Measurements from ENCODE around the gene SLC27A2.

Gene SLC27A2

GRCh38 chr15:50192926-50193620 lies 11.1 kb downstream of the SLC27A2 start:
- no peak for DNase-seq

GRCh38 chr15:50202003-50202402 lies 20.0 kb downstream of the SLC27A2 start:
- no peak for DNase-seq

GRCh38 chr15:50206020-50206419 lies 24.0 kb downstream of the SLC27A2 start:
- no peak for DNase-seq

GRCh38 chr15:50209809-50210208 lies 27.8 kb downstream of the SLC27A2 start:
- DNase-seq = no peak

GRCh38 chr15:50210462-50211157 lies 28.6 kb downstream of the SLC27A2 start:
- DNase-seq = no peak

GRCh38 chr15:50218291-50218690 lies 36.3 kb downstream of the SLC27A2 start:
- DNase-seq = no peak

- no peak for DNase-seq
Measured at GRCh38 chr15:50218691-50219090, 36.7 kb downstream of the SLC27A2 start.

- no peak for DNase-seq
Measured at GRCh38 chr15:50219820-50220219, 37.8 kb downstream of the SLC27A2 start.

- DNase-seq = no peak
Measured at GRCh38 chr15:50222181-50222580, 40.2 kb downstream of the SLC27A2 start.

- no peak for DNase-seq
Measured at GRCh38 chr15:50224606-50225005, 42.6 kb downstream of the SLC27A2 start.

- no peak for DNase-seq
Measured at GRCh38 chr15:50225057-50225456, 43.1 kb downstream of the SLC27A2 start.

GRCh38 chr15:50225938-50226337 lies 43.9 kb downstream of the SLC27A2 start:
- no peak for DNase-seq

GRCh38 chr15:50227076-50227475 lies 45.1 kb downstream of the SLC27A2 start:
- no peak for DNase-seq

- no peak for DNase-seq
Measured at GRCh38 chr15:50228866-50229265, 46.9 kb downstream of the SLC27A2 start.

GRCh38 chr15:50229336-50229735 lies 47.3 kb downstream of the SLC27A2 start:
- no peak for DNase-seq

- DNase-seq = no peak
Measured at GRCh38 chr15:50231761-50232160, 49.8 kb downstream of the SLC27A2 start.

- DNase-seq = no peak
Measured at GRCh38 chr15:50232791-50233190, 50.8 kb downstream of the SLC27A2 start.

- DNase-seq = no peak
Measured at GRCh38 chr15:50233192-50233736, 51.3 kb downstream of the SLC27A2 start.

- DNase-seq = no peak
Measured at GRCh38 chr15:50234764-50235163, 52.8 kb downstream of the SLC27A2 start.

GRCh38 chr15:50235794-50236193 lies 53.8 kb downstream of the SLC27A2 start:
- no peak for DNase-seq

- no peak for DNase-seq
Measured at GRCh38 chr15:50236433-50236832, 54.4 kb downstream of the SLC27A2 start.

GRCh38 chr15:50238255-50238654 lies 56.3 kb downstream of the SLC27A2 start:
- DNase-seq = no peak

GRCh38 chr15:50241684-50242450 lies 59.9 kb downstream of the SLC27A2 start:
- no peak for DNase-seq

- no peak for DNase-seq
Measured at GRCh38 chr15:50244153-50244552, 62.2 kb downstream of the SLC27A2 start.
